ENCODE measurements around the gene MNT.
A peak's percentile ranks its signal among the peaks of the same experiment; 100 is the strongest.
"Not testable (repeated sequence)": the region's sequence is repeated elsewhere in the genome, so short reads cannot be mapped to it uniquely, and the experiment has no call there.

The MNT gene
- long read RNA-seq, donor 1, full-length matches to known transcripts = 10 of 16 reads
- long read RNA-seq, donor 1, partial matches to known transcripts = 6 of 16 reads
- long read RNA-seq, donor 1, other reads (novel, unspliced or antisense) = 0 of 16 reads
- long read RNA-seq, donor 2, full-length matches to known transcripts = 2 of 7 reads
- long read RNA-seq, donor 2, partial matches to known transcripts = 5 of 7 reads
- long read RNA-seq, donor 2, other reads (novel, unspliced or antisense) = 0 of 7 reads
- long read RNA-seq, donor 3, partial matches to known transcripts = 0 of 2 reads
- long read RNA-seq, donor 3, other reads (novel, unspliced or antisense) = 0 of 2 reads
- long read RNA-seq, donor 4, full-length matches to known transcripts = 11 of 24 reads
- long read RNA-seq, donor 4, partial matches to known transcripts = 13 of 24 reads
- long read RNA-seq, donor 4, other reads (novel, unspliced or antisense) = 0 of 24 reads
- long read RNA-seq, donor 5, full-length matches to known transcripts = 8 of 13 reads
- long read RNA-seq, donor 5, partial matches to known transcripts = 5 of 13 reads
- long read RNA-seq, donor 5, other reads (novel, unspliced or antisense) = 0 of 13 reads
- long read RNA-seq, donor 6, full-length matches to known transcripts = 7 of 19 reads
- long read RNA-seq, donor 6, partial matches to known transcripts = 12 of 19 reads
- long read RNA-seq, donor 6, other reads (novel, unspliced or antisense) = 0 of 19 reads
- long read RNA-seq, donor 7 = 0 reads
- long read RNA-seq, donor 8, full-length matches to known transcripts = 7 of 7 reads
- long read RNA-seq, donor 8, partial matches to known transcripts = 0 of 7 reads
- long read RNA-seq, donor 8, other reads (novel, unspliced or antisense) = 0 of 7 reads

GRCh38 chr17:2400877-2401425, at the start of gene MNT:
Gene MNT, minus strand, starts transcription at chr17:2401060. Its CDS starts 348 bp downstream, at chr17:2400712.
- peak; percentile 99 for DNase-seq

GRCh38 chr17:2450016-2450650, 49.3 kb upstream of the MNT start:
- no peak for DNase-seq

DNA sequence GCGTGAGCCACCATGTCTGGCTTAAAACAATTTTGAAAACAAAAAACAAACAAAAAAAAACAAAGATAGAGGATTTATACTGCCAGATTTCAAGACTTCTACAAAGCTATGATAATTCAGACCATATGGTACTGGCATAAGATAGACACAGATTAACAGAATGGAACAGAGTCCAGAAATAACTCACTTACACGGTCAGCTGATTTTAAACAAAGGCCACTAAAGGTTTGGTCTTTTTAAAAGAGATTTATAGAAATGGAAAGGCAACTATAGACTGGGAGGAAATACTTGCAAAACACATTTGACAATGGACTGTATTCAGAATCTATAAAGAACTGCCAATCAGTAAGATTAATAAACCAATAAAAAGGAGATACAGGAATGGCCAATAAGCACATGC, 48.6 kb upstream of the MNT start:
- DNase-seq = no peak

GRCh38 chr17:2447479-2447878, 46.6 kb upstream of the MNT start:
- DNase-seq = not testable (repeated sequence)

DNA sequence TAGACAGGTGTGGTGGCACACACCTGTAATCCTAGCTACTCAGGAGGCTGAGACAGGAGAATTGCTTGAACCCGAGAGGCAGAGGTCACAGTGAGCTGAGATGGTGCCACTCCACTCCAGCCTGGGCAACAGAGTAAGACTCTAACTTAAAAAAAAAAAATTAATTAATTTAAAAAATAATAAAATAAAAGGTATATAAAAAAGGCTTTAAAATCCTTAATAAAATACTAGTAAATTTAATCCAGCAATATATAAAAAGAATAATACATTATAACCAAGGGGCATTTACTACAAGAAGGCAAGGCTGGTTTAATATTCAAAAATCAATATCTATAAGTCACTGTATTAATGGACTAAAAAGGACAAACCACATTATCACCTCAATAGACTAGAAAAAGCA, 44.8 kb upstream of the MNT start:
- DNase-seq = no peak

DNA sequence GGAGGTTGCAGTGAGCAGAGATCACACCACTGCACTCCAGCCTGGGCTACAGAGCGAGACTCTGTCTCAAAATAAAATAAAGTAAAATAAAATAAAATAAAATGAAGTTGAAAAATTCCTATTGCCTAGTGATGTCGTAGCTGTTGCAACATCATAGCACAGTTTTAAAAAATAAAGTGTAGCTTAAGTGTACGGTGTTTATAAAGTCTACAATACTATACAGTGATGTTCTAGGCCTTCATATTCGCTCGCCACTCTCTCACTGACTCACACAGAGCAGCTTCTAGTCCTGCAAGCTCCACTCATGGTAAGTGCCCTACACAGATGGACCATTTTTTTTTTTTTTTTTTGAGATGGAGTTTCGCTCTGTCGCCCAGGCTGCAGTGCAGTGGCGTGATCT, 43.5 kb upstream of the MNT start:
- DNase-seq = no peak

- DNase-seq = no peak
Observed at GRCh38 chr17:2442166-2442565, 41.3 kb upstream of the MNT start.

DNA sequence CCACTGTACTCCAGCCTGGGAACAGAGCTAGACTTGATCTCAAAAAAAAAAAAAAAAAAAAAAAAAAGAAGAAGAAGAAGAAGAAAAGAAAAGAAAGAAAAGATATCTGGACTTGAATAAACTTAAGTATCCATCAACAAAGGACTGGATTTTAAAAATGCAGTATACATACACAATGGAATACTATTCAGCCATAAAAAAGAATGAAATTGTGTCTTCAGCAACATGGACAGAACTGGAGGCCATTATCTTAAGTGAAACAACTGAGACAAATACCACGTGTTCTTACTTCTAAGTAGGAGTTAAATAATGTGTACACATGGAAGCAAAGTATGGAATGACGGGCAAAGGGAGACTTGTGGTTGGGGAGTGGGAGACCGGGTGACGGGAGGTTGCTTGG, 40.1 kb upstream of the MNT start:
- no peak for DNase-seq

DNA sequence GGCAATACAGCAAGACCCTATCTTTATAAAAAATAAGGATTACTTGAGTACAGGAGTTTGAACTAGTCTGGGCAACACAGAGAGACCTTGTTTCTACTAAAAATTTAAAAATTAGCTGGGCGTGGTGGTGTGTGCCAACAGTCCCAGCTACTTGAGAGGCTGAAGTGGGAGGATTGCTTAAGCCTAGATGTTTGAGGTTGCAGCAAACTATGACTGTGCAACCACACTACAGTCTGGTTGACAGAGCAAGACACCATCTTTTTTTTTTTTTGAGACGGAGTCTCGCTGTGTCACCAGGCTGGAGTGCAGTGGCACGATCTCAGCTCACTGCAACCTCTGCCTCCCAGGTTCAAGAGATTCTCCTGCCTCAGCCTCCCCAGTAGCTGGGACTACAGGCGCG, 39.1 kb upstream of the MNT start:
- not testable (repeated sequence) for DNase-seq

DNA sequence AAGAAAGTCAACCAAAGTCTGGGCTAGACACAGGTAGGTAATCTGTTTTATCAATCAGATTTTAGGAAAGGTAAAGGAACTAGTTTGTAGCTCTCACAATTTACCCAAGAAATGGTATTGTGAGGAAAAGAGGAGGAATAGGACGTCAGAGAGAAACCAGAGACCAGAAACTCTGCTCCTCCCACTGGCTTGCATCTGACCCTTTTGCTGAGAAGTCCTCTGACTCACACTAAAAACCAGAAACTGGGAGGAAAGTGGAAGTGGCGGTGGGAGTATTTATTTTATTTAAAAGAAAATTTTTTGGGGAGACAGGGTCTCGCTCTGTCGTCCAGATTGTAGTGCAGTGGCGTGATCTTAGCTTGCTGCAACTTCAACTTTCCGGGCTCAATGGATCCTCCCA, 38.0 kb upstream of the MNT start:
- no peak for DNase-seq

- DNase-seq = no peak
Observed at GRCh38 chr17:2436316-2436905, 35.6 kb upstream of the MNT start.

DNA sequence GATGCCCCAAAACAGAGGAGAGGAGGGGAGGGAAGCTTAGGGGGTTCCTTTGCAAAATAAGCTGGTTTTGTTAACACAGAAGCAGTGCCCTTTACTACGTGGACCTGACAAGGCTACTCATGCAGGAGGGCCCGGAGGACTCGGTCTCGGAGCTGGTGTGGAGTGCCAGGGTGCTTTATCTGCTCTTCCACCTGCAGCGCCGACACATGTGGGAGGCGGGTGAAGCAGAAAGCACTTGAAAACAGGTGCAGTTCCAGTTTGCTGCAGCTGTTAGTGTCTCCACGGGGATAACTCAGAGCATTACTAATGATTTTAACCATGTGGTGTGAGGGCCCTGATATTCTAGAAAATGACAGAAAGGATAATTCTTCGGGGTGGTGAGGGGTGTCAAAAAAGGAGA, 35.0 kb upstream of the MNT start:
- no peak for DNase-seq

DNA sequence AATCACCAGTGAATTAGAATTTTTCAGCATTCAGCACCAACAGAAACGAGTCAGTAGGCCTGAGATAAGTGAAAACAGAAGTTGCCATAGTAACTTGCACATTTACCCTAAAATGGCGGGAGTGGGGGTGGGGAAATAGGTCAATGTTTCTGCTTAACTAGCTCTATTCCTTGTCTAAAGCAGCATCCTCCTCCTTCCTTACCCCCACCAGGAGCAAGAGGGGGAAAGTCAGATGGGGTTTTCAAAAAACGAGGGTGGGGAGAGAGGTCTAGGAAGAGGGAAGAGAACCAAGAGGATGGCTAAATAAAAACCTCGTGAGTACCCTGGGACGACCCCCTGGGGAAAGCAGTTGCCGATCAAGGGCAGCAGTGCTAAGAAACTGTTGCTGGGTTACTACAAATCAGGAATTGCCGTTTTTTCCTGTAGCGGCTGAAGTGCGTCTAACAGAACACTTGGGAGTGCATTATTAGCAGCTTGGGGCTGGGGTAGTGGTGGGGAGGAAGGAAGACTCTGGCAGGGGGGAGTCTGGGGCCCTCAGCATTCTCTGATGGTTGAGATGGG, 34.4 kb upstream of the MNT start:
- DNase-seq = no peak

DNA sequence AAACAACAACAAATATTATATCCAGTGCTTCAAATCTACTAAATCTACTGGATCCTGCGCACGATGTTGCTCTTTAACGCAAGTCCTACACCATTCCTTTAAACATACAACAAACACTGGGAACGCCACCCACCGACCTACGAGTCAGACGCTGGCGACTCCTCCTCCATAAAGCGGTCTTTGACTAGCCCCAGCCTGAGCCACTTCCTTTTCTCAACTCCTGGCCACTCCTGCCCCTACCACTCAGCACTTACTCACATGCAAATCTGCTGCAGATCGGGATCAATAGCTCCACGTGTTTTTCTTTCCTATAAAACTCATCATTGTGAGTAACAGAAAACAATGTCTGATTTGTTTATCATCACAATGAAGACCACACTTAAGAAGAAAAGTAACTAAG, 32.8 kb upstream of the MNT start:
- no peak for DNase-seq

DNA sequence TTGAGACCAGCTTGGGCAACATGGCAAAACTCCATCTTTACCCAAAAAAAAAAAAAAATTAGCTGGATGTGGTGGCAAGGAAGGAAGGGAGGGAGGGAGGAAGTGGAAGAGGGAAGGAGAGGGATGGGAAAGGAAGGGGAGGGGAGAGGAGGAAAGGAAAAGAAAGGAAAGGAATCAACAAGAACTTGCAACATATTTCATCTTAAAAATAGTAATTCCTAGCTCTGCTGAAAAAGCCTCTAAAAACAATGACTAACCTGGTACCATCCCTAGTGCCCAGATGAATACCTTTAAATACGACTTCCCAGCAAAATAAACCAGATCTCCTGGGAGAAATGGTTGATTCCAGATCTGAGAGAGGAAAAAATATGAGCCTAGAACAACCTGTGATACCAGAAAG, 27.1 kb upstream of the MNT start:
- no peak for DNase-seq

GRCh38 chr17:2427215-2427614, 26.4 kb upstream of the MNT start:
- no peak for DNase-seq

GRCh38 chr17:2423271-2423670, 22.4 kb upstream of the MNT start:
- DNase-seq = no peak

GRCh38 chr17:2421315-2422147, 20.7 kb upstream of the MNT start:
- DNase-seq = no peak

DNA sequence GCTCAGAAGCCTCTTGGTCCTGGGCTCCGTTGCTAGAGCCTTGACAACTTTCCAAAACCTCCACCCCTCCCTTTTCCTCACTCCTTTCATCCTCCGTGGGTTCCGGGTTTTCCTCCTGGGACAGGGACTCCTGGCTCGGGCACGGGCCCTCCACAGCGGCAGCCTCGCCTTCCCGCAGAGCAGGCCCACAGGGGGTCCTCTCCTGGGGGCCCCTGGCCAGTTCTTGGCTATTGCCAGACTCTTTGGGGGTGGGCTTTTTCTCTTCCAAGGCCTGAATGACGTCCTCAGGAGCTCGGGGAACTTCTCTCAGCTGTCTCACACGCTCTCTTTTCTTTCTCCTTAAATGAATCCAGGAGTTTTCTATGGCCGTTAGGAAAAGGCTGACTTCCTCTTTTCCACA, 19.3 kb upstream of the MNT start:
- no peak for DNase-seq

GRCh38 chr17:2419486-2419885, 18.6 kb upstream of the MNT start:
- DNase-seq = no peak

- DNase-seq = no peak
Observed at GRCh38 chr17:2418572-2418971, 17.7 kb upstream of the MNT start.
